Left ventricle myocardium inferior (tissue), 1 donor: ENCODE measurements around the gene CAMTA2. TPM values are rescaled to one million over a fixed set of nuclear protein-coding genes. Genes with fewer than 3 reads are reported as not detected.

Experiments used
- DNase-seq: peaks from one replicate; pipeline ENCODE4 v3.0.0-alpha.2; 2020
- H3K27ac ChIP-seq: fragments of 200-600 bp; replicated peaks from 2 replicates; pipeline ENCODE4 v1.8.0; 2021
- H3K27me3 ChIP-seq: fragments of 200-600 bp; 2 replicates; pipeline ENCODE4 v1.8.0; 2021; ENCODE audit warnings: low read depth
- H3K36me3 ChIP-seq: fragments of 200-600 bp; 2 replicates; pipeline ENCODE4 v1.8.0; 2021
- H3K4me1 ChIP-seq: fragments of 200-600 bp; 2 replicates; pipeline ENCODE4 v1.8.0; 2021
- H3K4me3 ChIP-seq: fragments of 200-600 bp; 2 replicates; pipeline ENCODE4 v1.8.0; 2021; ENCODE audit warnings: mild to moderate bottlenecking, moderate library complexity
- H3K9me3 ChIP-seq: fragments of 200-600 bp; replicated peaks from 2 replicates; pipeline ENCODE4 v1.8.0; 2021
- CTCF ChIP-seq: fragments of 200-600 bp; IDR thresholded peaks from 2 replicates; pipeline ENCODE4 v1.8.0; 2021; ENCODE audit warnings: antibody characterized with exemption, mild to moderate bottlenecking, borderline replicate concordance
- intact Hi-C: fragments of 100-400 bp; cut with micrococcal nuclease; formaldehyde crosslinking; loops from one replicate; pipeline ENCODE4 v1.11.0; 2022
- total RNA-seq: library from RNA; stranded (reverse); fragmentation: NEBNext Ultra II Directional; extraction: Animal tissue kit (Norgen Biotek cat#: 25700); gene quantifications from one replicate; pipeline ENCODE4 v1.2.1, GENCODE V29; 2021
- donor health status: DM: no; HTN: yes; CAD: no; lungs with severe emphysema.

Gene CAMTA2
- total RNA-seq, 1 donor from 2014 or later = 33.8 TPM

- Histone ChIP-seq H3K36me3 (peaks cover 34% of the 10 kb centered on the region), H3K4me1 (peaks cover 84% of the 10 kb centered on the region), H3K27ac (peak within 1 kb of the TSS; percentile 100), H3K4me3 (peak within 1 kb of the TSS; percentile 99), H3K27me3 (no peaks in the 10 kb centered on the region), H3K9me3 (no peaks in the 10 kb centered on the region)
- intact Hi-C loops = no loop called here
- peak; percentile 93 for DNase-seq
- TF ChIP-seq CTCF = no peak
These were observed 39.1 kb downstream of the CAMTA2 start, which contains the start of gene PFN1 for GRCh38 chr17:4948166-4948930. TSS of gene PFN1 (minus strand) at chr17:4948530. CDS start at chr17:4948394, 136 bp downstream.

- Histone ChIP-seq H3K4me3 (peak overlapping the region; percentile 99), H3K36me3 (peaks cover 42% of the 10 kb centered on the region), H3K27me3 (no peaks in the 10 kb centered on the region), H3K27ac (peak overlapping the region; percentile 100), H3K9me3 (no peaks in the 10 kb centered on the region), H3K4me1 (peaks cover 84% of the 10 kb centered on the region)
- DNase-seq = peak; percentile 67
- intact Hi-C loops = no loop called here
- TF ChIP-seq CTCF = no peak
These were observed 39.9 kb downstream of the CAMTA2 start for GRCh38 chr17:4947411-4948165.

GRCh38 chr17:4947010-4947410 lies 40.5 kb downstream of the CAMTA2 start:
- DNase-seq = no peak
- H3K36me3 ChIP-seq = peaks cover 48% of the 10 kb centered on the region

GRCh38 chr17:4946312-4946976 lies 41.0 kb downstream of the CAMTA2 start:
- intact Hi-C loops = no loop called here
- peaks cover 90% of the 10 kb centered on the region for H3K4me1 ChIP-seq
- peak overlapping the region; percentile 99 for H3K4me3 ChIP-seq
- peaks cover 51% of the 10 kb centered on the region for H3K36me3 ChIP-seq
- no peaks in the 10 kb centered on the region for H3K9me3 ChIP-seq
- TF ChIP-seq CTCF = no peak
- DNase-seq = no peak
- no peaks in the 10 kb centered on the region for H3K27me3 ChIP-seq
- H3K27ac ChIP-seq = peak overlapping the region; percentile 100

More at GRCh38 chr17:4947010-4947410, 40.5 kb downstream of the CAMTA2 start:
- Histone ChIP-seq H3K9me3 (no peaks in the 10 kb centered on the region), H3K4me3 (peak overlapping the region; percentile 99), H3K27me3 (no peaks in the 10 kb centered on the region), H3K27ac (peak overlapping the region; percentile 100), H3K4me1 (peaks cover 84% of the 10 kb centered on the region)
- TF ChIP-seq CTCF = no peak
- intact Hi-C loops = no loop called here

- DNase-seq = no peak
- Histone ChIP-seq H3K36me3 (peaks cover 51% of the 10 kb centered on the region), H3K4me3 (peak overlapping the region; percentile 99), H3K9me3 (no peaks in the 10 kb centered on the region), H3K27me3 (no peaks in the 10 kb centered on the region), H3K27ac (peak overlapping the region; percentile 100), H3K4me1 (peaks cover 92% of the 10 kb centered on the region)
- intact Hi-C loops = no loop called here
- no peak for TF ChIP-seq CTCF
These were observed 41.6 kb downstream of the CAMTA2 start for GRCh38 chr17:4945944-4946280.
